GM18868 (cell line): ENCODE data around the gene SUFU.

ENCODE experiments used
- ATAC-seq: cut with Tn5 transposase; IDR thresholded peaks from one replicate; pipeline ENCODE4 v1.9.1; 2021; ENCODE audit warnings: mild to moderate bottlenecking, moderate library complexity; ENCODE audit not compliant: unreplicated experiment

SUFU gene

GRCh38 chr10:102682416-102682815 lies 178.6 kb downstream of the SUFU start:
- ATAC-seq = no peak

DNA sequence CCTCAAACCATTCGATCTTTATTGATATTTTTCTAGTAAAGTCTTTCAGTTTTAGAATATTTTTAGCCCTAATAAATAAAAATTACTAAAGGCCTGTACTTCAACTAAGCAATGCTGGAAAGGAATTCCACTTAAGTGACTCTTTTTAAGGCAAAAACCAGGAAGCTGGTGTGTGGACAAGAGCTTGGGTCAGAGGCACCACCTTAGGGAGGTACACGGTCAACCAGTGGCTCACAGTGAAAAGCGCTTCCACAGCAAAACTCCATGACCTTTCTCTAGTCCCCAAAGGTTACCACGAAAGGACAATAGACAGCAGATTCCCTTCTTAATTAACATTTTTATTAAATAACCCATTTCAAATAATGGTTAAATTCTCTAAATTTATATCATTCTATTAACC lies 179.2 kb downstream of the SUFU start:
- no peak for ATAC-seq
